ENCODE measurements around the gene KNSTRN. TPM values are rescaled to one million over a fixed set of nuclear protein-coding genes. Genes with fewer than 3 reads are reported as not detected.

Gene KNSTRN
- total and polyA plus RNA-seq, 4 donors: 3.4 to 28.1 (median 8.9) TPM

GRCh38 chr15:40413036-40413435 lies 30.5 kb downstream of the KNSTRN start:
- Histone ChIP-seq H3K9ac (ENCODE audit: low read depth in 1 of 2, low read length in 2 of 2) (no peak overlapping the region), H3K27me3 (ENCODE audit: control insufficient read depth in 4 of 4, insufficient read depth in 4 of 4, low read length in 3 of 4) (no peaks in the 10 kb centered on the region), H3K4me1 (ENCODE audit: control insufficient read depth in 4 of 4, insufficient read depth in 4 of 4, low read length in 3 of 4) (peaks cover 9 to 25% (median 20%) of the 10 kb centered on the region in 4 donors), H3K27ac (ENCODE audit: low read depth in 1 of 2, low read length in 2 of 2) (peak overlapping the region; percentile 61 to 72), H3K4me3 (ENCODE audit: low read depth in 1 of 3, low read length in 3 of 3) (peak overlapping the region in 2 of 3 donors; percentile 9 to 27), H3K9me3 (ENCODE audit: control insufficient read depth in 4 of 4, low read length in 3 of 4) (no peaks in the 10 kb centered on the region), H3K36me3 (ENCODE audit: control insufficient read depth in 4 of 4, insufficient read depth in 3 of 4, low read depth in 1 of 4, low read length in 3 of 4) (peaks cover 18 to 60% (median 40%) of the 10 kb centered on the region in 4 donors)
- TF ChIP-seq CTCF (IDR thresholded peaks at IDR 0.05; ENCODE audit: low read depth, low read length, missing input control) (no peak), JUND (IDR thresholded peaks at IDR 0.05) (no peak), EGR1 (IDR thresholded peaks at IDR 0.05; ENCODE audit: low read depth in 2 of 2) (no peak), REST (IDR thresholded peaks at IDR 0.05) (peak; percentile 94), HNF4A (conservative IDR thresholded peaks at IDR 0.05) (no peak), NR2F2 (IDR thresholded peaks at IDR 0.05) (no peak)
- DNase-seq (ENCODE audit: low spot score): no peak
- WGBS: 87% methylated on average over 9 of the region's 9 CpGs

DNA sequence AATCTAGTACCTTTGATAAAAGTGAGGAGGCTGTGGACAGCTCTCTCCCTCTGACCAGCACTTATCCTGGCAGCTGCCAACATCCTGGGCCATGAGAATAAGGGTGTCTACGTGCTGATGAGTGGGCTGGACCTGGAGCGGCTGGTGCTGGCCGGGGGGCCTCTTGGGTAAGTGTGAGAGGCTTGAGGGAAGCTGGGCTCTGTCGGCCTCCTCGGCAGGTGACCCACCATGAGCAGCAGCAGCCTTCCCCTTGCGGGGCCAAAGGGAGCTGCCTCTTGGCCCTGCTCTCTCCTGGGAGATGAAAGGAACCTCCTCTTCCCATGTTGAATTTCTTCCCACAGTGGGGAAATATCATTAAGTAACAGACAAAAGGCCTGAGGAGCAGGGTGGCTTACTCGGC lies 32.3 kb downstream of the KNSTRN start:
- no peak for DNase-seq (ENCODE audit: low spot score)
- TF ChIP-seq SP1 (IDR thresholded peaks at IDR 0.05): no peak
- TF ChIP-seq FOXA2 (IDR thresholded peaks at IDR 0.05): no peak
- no peak for TF ChIP-seq JUND (IDR thresholded peaks at IDR 0.05)
- no peak for TF ChIP-seq HNF4G (IDR thresholded peaks at IDR 0.05)
- no peak for TF ChIP-seq HNF4A (conservative IDR thresholded peaks at IDR 0.05)
- no peak for TF ChIP-seq CTCF (IDR thresholded peaks at IDR 0.05; ENCODE audit: low read depth, low read length, missing input control)
- no peak for TF ChIP-seq REST (IDR thresholded peaks at IDR 0.05)
- TF ChIP-seq YY1 (IDR thresholded peaks at IDR 0.05): no peak
- TF ChIP-seq, protein P1, sequence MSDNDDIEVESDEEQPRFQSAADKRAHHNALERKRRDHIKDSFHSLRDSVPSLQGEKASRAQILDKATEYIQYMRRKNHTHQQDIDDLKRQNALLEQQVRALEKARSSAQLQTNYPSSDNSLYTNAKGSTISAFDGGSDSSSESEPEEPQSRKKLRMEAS (IDR thresholded peaks at IDR 0.05): no peak
- no peak for TF ChIP-seq EGR1 (IDR thresholded peaks at IDR 0.05; ENCODE audit: low read depth in 2 of 2)
- TF ChIP-seq, protein P2, sequence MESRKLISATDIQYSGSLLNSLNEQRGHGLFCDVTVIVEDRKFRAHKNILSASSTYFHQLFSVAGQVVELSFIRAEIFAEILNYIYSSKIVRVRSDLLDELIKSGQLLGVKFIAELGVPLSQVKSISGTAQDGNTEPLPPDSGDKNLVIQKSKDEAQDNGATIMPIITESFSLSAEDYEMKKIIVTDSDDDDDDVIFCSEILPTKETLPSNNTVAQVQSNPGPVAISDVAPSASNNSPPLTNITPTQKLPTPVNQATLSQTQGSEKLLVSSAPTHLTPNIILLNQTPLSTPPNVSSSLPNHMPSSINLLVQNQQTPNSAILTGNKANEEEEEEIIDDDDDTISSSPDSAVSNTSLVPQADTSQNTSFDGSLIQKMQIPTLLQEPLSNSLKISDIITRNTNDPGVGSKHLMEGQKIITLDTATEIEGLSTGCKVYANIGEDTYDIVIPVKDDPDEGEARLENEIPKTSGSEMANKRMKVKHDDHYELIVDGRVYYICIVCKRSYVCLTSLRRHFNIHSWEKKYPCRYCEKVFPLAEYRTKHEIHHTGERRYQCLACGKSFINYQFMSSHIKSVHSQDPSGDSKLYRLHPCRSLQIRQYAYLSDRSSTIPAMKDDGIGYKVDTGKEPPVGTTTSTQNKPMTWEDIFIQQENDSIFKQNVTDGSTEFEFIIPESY (IDR thresholded peaks at IDR 0.05): no peak
- no peak for TF ChIP-seq TAF1 (conservative IDR thresholded peaks at IDR 0.05)
- TF ChIP-seq, protein P3, sequence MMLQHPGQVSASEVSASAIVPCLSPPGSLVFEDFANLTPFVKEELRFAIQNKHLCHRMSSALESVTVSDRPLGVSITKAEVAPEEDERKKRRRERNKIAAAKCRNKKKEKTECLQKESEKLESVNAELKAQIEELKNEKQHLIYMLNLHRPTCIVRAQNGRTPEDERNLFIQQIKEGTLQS (IDR thresholded peaks at IDR 0.05): no peak
- no peak for TF ChIP-seq RAD21 (IDR thresholded peaks at IDR 0.05)
- no peak for TF ChIP-seq GABPA (IDR thresholded peaks at IDR 0.05 in 1 of 2, conservative IDR thresholded peaks at IDR 0.05 in 1 of 2)
- no peak for TF ChIP-seq FOXA1 (IDR thresholded peaks at IDR 0.05)
- no peak for TF ChIP-seq NR2F2 (IDR thresholded peaks at IDR 0.05)
- no peak for TF ChIP-seq RXRA (IDR thresholded peaks at IDR 0.05)
- Histone ChIP-seq H3K4me3 (ENCODE audit: low read depth in 1 of 3, low read length in 3 of 3) (no peak overlapping the region), H3K27ac (ENCODE audit: low read depth in 1 of 2, low read length in 2 of 2) (no peak overlapping the region), H3K9ac (ENCODE audit: low read depth in 1 of 2, low read length in 2 of 2) (no peak overlapping the region), H3K4me1 (ENCODE audit: control insufficient read depth in 4 of 4, insufficient read depth in 4 of 4, low read length in 3 of 4) (peaks cover 9 to 25% (median 20%) of the 10 kb centered on the region in 4 donors), H3K27me3 (ENCODE audit: control insufficient read depth in 4 of 4, insufficient read depth in 4 of 4, low read length in 3 of 4) (no peaks in the 10 kb centered on the region), H3K9me3 (ENCODE audit: control insufficient read depth in 4 of 4, low read length in 3 of 4) (no peaks in the 10 kb centered on the region), H3K36me3 (ENCODE audit: control insufficient read depth in 4 of 4, insufficient read depth in 3 of 4, low read depth in 1 of 4, low read length in 3 of 4) (peaks cover 13 to 62% (median 40%) of the 10 kb centered on the region in 4 donors)
- 95% methylated on average over 7 of the region's 7 CpGs for WGBS

All from liver (tissue), 9 donors.